ENCODE data around the gene NRCAM.

DNA sequence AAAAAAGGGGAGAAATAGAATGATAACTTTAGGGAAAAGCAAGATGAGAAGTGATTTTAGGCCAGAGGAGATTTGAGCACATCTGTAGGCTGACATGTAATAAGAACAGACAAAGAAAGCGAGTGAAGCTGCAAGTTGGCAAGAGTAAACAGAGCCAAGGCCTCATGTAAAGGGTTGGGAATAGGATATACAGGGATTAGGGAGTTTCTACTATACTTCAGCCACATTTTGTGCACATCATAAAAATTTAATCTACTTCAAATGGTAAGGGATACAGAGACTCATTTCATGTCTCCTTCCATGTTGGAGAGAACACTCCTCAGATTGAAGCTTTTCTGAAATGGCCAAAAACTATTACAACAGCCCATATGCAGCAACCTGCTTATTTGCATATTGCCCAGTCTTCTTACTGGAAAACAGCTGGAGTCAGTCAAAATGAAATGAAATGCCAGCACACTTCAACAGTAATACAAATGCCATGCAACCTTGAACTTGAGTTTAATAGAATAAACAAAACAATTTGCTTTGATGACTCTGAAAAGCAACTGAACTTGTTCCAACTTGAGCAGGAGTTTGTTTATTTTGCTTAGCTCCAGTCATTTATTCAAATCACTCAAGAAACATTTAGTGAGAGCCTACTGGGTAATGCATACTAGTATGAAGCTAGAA lies 49.9 kb downstream of the NRCAM start:
- TF ChIP-seq, protein P1, sequence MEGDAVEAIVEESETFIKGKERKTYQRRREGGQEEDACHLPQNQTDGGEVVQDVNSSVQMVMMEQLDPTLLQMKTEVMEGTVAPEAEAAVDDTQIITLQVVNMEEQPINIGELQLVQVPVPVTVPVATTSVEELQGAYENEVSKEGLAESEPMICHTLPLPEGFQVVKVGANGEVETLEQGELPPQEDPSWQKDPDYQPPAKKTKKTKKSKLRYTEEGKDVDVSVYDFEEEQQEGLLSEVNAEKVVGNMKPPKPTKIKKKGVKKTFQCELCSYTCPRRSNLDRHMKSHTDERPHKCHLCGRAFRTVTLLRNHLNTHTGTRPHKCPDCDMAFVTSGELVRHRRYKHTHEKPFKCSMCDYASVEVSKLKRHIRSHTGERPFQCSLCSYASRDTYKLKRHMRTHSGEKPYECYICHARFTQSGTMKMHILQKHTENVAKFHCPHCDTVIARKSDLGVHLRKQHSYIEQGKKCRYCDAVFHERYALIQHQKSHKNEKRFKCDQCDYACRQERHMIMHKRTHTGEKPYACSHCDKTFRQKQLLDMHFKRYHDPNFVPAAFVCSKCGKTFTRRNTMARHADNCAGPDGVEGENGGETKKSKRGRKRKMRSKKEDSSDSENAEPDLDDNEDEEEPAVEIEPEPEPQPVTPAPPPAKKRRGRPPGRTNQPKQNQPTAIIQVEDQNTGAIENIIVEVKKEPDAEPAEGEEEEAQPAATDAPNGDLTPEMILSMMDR (conservative IDR thresholded peaks at IDR 0.05; ENCODE audit: low read depth, low read length) = no peak
- TF ChIP-seq EZH2 (IDR thresholded peaks at IDR 0.05; ENCODE audit: borderline replicate concordance, low read depth, low read length, poor library complexity, severe bottlenecking) = no peak

Measured in A673 (cell line).